ENCODE measurements around the gene TMEM131.
A peak's percentile ranks its signal among the peaks of the same experiment; 100 is the strongest.
"Not testable (repeated sequence)": the region's sequence is repeated elsewhere in the genome, so short reads cannot be mapped to it uniquely, and the experiment has no call there.

The TMEM131 gene

GRCh38 chr2:97853057-97853456, 142.7 kb downstream of the TMEM131 start:
- not testable (repeated sequence) for H3K9me3 Mint-ChIP-seq, DNase-seq, ATAC-seq, H3K27me3 Mint-ChIP-seq, H3K4me3 Mint-ChIP-seq, H3K27ac Mint-ChIP-seq
- H3K4me1 Mint-ChIP-seq = peaks cover 35% of the 10 kb centered on the region

- DNase-seq = no peak
- Mint-ChIP-seq H3K4me1 (peaks cover 35% of the 10 kb centered on the region), H3K4me3 (peak overlapping the region in 1 of 2 donors; percentile 6), H3K9me3 (no peaks in the 10 kb centered on the region), H3K27ac (no peak overlapping the region), H3K27me3 (no peaks in the 10 kb centered on the region)
- peak; percentile 58 for ATAC-seq
Observed at GRCh38 chr2:97851172-97851571, 144.6 kb downstream of the TMEM131 start.

GRCh38 chr2:97849881-97850528, 145.7 kb downstream of the TMEM131 start:
- ATAC-seq (peak; percentile 97), DNase-seq (peak; percentile 8 to 34)
- Mint-ChIP-seq H3K4me3 (peak overlapping the region; percentile 5 to 21), H3K27me3 (no peaks in the 10 kb centered on the region), H3K27ac (peak overlapping the region; percentile 22 to 29), H3K9me3 (no peaks in the 10 kb centered on the region), H3K4me1 (peaks cover 44% of the 10 kb centered on the region)

- DNase-seq (no peak), ATAC-seq (no peak)
- Mint-ChIP-seq H3K27ac (no peak overlapping the region), H3K4me3 (no peak overlapping the region), H3K27me3 (no peaks in the 10 kb centered on the region), H3K4me1 (peaks cover 44% of the 10 kb centered on the region), H3K9me3 (no peaks in the 10 kb centered on the region)
Observed at GRCh38 chr2:97848306-97848705, 147.4 kb downstream of the TMEM131 start.

- H3K27me3 Mint-ChIP-seq, DNase-seq, H3K4me3 Mint-ChIP-seq, H3K27ac Mint-ChIP-seq, H3K9me3 Mint-ChIP-seq, ATAC-seq: not testable (repeated sequence)
- peaks cover 41% of the 10 kb centered on the region for H3K4me1 Mint-ChIP-seq
Observed at GRCh38 chr2:97846716-97847115, 149.0 kb downstream of the TMEM131 start.

- H3K27ac Mint-ChIP-seq = no peak overlapping the region
- no peak for ATAC-seq
- no peak for DNase-seq
- H3K4me3 Mint-ChIP-seq = no peak overlapping the region
- peaks cover 32% of the 10 kb centered on the region for H3K4me1 Mint-ChIP-seq
- no peaks in the 10 kb centered on the region for H3K9me3 Mint-ChIP-seq
- no peaks in the 10 kb centered on the region for H3K27me3 Mint-ChIP-seq
Observed at GRCh38 chr2:97845818-97846217, 149.9 kb downstream of the TMEM131 start.

GRCh38 chr2:97845133-97845532, 150.6 kb downstream of the TMEM131 start:
- Mint-ChIP-seq H3K4me1 (peaks cover 26% of the 10 kb centered on the region), H3K27me3 (no peaks in the 10 kb centered on the region), H3K4me3 (no peak overlapping the region), H3K9me3 (no peaks in the 10 kb centered on the region), H3K27ac (no peak overlapping the region)
- ATAC-seq = no peak
- DNase-seq = no peak

GRCh38 chr2:97844311-97844859, 151.4 kb downstream of the TMEM131 start:
- Mint-ChIP-seq H3K4me3 (no peak overlapping the region), H3K4me1 (peaks cover 19% of the 10 kb centered on the region), H3K9me3 (no peaks in the 10 kb centered on the region), H3K27me3 (no peaks in the 10 kb centered on the region), H3K27ac (no peak overlapping the region)
- DNase-seq (no peak), ATAC-seq (no peak)

- ATAC-seq = no peak
- no peaks in the 10 kb centered on the region for H3K27me3 Mint-ChIP-seq
- no peaks in the 10 kb centered on the region for H3K9me3 Mint-ChIP-seq
- peak overlapping the region in 1 of 2 donors; percentile 59 for H3K27ac Mint-ChIP-seq
- DNase-seq = no peak
- H3K4me1 Mint-ChIP-seq = peaks cover under 1% of the 10 kb centered on the region
- H3K4me3 Mint-ChIP-seq = no peak overlapping the region
Observed at GRCh38 chr2:97840198-97840597, 155.6 kb downstream of the TMEM131 start.

GRCh38 chr2:97834610-97835009, 161.1 kb downstream of the TMEM131 start:
- Mint-ChIP-seq H3K27me3 (no peaks in the 10 kb centered on the region), H3K9me3 (no peaks in the 10 kb centered on the region), H3K4me3 (no peak overlapping the region), H3K27ac (no peak overlapping the region), H3K4me1 (no peaks in the 10 kb centered on the region)
- peak; percentile 53 for ATAC-seq
- no peak for DNase-seq

GRCh38 chr2:97831121-97831520, 164.6 kb downstream of the TMEM131 start:
- H3K9me3 Mint-ChIP-seq = no peaks in the 10 kb centered on the region
- no peak overlapping the region for H3K4me3 Mint-ChIP-seq
- DNase-seq (no peak), ATAC-seq (no peak)
- H3K27ac Mint-ChIP-seq = no peak overlapping the region
- H3K27me3 Mint-ChIP-seq = no peaks in the 10 kb centered on the region
- peaks cover 7% of the 10 kb centered on the region for H3K4me1 Mint-ChIP-seq

GRCh38 chr2:97829255-97829654, 166.5 kb downstream of the TMEM131 start:
- H3K27me3 Mint-ChIP-seq, ATAC-seq, DNase-seq, H3K4me1 Mint-ChIP-seq, H3K4me3 Mint-ChIP-seq, H3K9me3 Mint-ChIP-seq, H3K27ac Mint-ChIP-seq: not testable (repeated sequence)

GRCh38 chr2:97827013-97827412, 168.7 kb downstream of the TMEM131 start:
- not testable (repeated sequence) for H3K9me3 Mint-ChIP-seq, H3K27me3 Mint-ChIP-seq, H3K4me3 Mint-ChIP-seq, H3K27ac Mint-ChIP-seq, ATAC-seq, DNase-seq, H3K4me1 Mint-ChIP-seq

- H3K4me3 Mint-ChIP-seq, H3K27ac Mint-ChIP-seq, DNase-seq, H3K4me1 Mint-ChIP-seq, ATAC-seq, H3K9me3 Mint-ChIP-seq, H3K27me3 Mint-ChIP-seq: not testable (repeated sequence)
Observed at GRCh38 chr2:97826266-97826847, 169.4 kb downstream of the TMEM131 start.

GRCh38 chr2:97824011-97824410, 171.7 kb downstream of the TMEM131 start:
- not testable (repeated sequence) for ATAC-seq, H3K27me3 Mint-ChIP-seq, DNase-seq, H3K9me3 Mint-ChIP-seq, H3K4me1 Mint-ChIP-seq, H3K27ac Mint-ChIP-seq, H3K4me3 Mint-ChIP-seq

- H3K4me3 Mint-ChIP-seq, H3K4me1 Mint-ChIP-seq, DNase-seq, H3K27ac Mint-ChIP-seq, H3K9me3 Mint-ChIP-seq, ATAC-seq, H3K27me3 Mint-ChIP-seq: not testable (repeated sequence)
Observed at GRCh38 chr2:97821862-97822261, 173.9 kb downstream of the TMEM131 start.

Data from stimulated activated naive CD8-positive, alpha-beta T cell treated with anti-CD3 and anti-CD28 coated beads, Interleukin-15, amount 100 ng/mL, for 72 hours (primary cell).